ENCODE data around the gene TSKU.
"Not testable (repeated sequence)": the region's sequence is repeated elsewhere in the genome, so short reads cannot be mapped to it uniquely, and the experiment has no call there.

The TSKU gene

DNA sequence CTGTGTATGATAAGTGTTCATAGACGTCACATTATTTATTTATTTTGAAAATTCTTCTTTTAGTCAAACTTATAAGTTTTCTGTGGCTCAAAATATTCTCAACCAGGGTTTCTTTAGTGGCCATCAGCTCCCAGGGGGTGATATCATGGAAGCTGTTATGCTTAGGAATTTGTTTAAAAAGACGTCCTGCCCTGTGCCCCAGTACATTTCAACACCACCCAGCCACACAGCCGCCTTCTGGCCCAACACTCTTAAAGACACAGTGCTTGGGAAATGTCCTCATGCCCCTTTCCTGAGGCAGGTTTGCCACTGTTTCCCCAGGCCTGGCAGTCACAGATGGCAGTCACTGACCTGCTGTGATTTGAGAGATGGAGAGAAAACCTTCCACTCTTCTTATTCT, 19.9 kb downstream of the TSKU start:
- no peak for DNase-seq

- DNase-seq: peak; percentile 48 to 55
Observed at GRCh38 chr11:76803811-76804600, 20.9 kb downstream of the TSKU start.

DNA sequence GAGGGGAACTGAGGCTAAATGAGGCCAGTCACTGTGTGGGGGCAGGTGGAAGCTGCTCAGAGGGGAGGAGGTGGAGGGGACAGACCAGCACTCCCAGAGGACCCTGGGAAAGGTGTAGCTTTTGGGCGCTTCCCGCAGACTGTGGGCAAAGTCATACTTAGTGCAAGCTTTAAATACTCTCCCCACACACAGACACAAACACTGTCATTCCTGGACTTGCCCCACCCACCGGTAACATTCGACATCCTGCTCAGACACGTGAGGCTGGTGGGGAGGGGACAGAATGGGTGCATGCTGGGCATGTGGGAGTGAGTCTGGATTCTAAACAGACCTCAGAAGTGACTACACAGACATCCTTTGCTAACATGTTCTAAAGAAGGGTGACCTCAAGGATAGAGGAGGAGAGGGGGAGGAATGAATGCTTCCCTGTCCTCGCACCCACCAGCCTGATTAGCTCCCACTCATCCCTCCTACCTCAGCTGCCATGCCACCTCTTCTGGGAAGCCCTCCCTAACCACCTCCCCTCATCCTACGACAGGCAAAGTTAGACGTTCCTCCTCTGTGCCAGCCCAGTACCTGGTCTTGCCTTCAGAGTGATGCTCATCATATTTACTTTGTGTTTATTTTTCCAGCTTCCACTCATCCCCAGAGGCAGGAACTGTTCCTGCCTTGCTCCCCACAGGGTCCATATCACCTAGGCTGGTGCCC, 22.2 kb downstream of the TSKU start:
- DNase-seq: no peak

- no peak for DNase-seq
Observed at GRCh38 chr11:76806131-76806530, 23.0 kb downstream of the TSKU start.

DNA sequence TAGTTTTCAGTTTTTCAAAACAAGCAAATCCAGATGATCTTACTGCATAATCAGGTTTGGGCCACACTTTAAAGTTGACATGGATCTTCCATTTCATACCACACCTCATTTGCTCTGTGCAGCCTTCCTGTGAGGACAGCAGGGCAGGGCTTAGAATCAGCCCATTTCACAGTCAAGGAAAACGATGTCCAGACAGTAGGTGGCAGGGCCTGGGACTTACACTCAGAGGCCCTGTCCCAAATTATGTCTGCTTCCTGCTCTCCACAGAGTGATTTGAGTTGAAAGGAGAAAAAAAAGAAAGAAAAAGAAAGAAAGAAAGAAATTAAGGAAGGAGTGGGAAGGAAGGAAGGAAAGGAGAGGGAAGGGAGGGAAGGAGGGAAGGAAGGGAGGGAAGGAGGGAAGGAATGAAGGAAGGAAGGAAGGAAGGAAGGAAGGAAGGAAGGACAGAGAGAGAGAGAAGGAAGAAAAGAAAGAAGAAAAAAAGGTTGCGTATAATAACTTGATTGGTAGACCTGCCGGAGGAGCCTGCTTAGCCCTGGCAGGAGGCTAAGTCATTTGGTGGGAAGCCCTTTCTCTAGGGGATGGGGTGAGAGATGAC, 23.6 kb downstream of the TSKU start:
- DNase-seq: no peak

GRCh38 chr11:76807206-76807875, 24.2 kb downstream of the TSKU start:
- DNase-seq: peak; percentile 56 to 64

GRCh38 chr11:76808171-76808570, 25.0 kb downstream of the TSKU start:
- DNase-seq: no peak

DNA sequence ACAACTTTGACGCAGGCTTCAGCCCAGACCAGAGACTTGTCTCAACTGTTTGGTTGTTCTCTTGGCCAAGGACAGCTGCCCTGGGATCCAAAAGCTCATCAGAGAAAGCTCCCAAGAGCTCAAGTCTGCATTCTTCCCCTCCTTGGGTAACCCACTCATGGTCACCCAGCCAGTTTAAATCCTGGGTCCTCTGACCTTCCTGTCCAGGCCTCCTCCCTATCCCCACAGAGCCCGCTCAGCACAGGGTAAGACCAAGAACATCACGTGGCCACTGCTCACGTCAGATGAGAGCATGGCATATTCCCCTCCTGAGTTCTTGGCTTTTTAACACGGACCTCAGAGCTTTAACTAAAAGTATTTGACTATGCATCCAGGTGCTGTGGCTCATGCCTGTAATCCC, 25.8 kb downstream of the TSKU start:
- DNase-seq: no peak

DNA sequence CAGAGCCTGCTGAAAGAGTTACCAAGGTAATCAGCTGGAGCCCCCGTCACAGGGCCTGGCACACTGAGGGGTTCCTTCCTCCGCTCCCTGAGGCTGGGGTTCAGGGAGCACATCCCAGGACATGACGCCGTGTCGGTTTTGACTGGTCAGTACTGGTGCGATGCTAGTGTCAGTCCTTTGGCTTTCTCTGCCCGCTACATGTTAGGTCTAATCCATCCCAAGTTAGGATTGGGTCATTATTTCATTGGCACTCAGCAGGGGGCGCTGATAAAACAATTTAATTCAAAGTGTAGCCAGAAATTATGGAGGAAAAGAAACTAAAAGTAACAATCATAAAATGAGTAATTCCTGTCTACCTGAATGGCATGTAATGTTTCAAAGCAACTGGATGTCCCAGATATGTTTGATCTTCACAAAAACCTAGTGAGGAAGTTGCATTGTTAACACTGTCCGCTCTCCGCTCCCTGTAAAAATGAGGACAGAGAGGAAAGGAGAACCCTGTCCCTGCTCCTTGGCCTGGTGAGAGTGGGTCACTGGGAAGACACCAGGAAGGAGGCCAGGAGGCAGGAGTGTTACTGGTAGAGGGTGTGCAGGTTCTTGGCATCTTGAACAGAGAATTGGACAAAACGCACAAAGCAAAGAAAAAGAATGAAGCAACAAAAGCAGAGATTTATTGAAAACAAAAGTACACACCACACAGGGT, 27.1 kb downstream of the TSKU start:
- peak in 1 of 2 donors; percentile 30 for DNase-seq

DNA sequence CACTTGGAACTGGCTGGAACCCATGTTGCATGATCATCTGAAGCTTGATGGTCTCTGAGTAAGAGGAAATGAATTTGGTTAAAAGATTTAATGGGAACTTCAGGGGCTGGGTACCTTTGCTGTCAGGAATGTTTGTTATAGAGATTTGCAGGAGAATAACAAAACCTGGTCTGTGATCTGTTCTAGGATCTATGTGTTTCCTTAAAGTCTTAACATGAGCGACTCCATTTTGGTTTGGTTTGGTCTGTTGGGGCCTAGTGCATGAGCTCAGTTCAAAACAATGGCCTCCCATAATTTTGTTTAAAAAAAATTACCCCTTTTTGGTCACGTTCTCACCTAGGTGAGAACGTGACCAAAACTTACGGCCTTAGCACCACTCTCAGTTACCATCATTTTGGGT, 28.1 kb downstream of the TSKU start:
- no peak for DNase-seq

DNA sequence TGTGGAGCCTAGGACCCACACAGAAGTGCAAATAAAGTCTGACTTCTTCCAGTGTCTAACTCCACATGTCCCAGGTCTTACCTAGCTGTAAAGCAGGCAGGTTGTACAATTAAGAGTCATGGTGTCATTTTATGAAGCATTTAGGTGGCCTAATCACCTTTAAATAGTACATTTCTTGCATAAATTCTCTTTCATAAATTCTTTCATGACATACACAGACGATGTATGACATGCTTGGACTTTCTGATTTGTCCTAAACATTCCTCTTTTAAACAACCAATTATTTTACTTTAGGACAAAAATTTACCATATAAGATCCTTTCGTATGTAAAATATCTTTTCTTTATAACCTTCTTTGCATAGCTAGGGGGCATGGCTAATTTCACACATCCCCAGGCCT, 31.3 kb downstream of the TSKU start:
- DNase-seq: no peak

GRCh38 chr11:76815678-76816077, 32.5 kb downstream of the TSKU start:
- DNase-seq: not testable (repeated sequence)

- DNase-seq: no peak
Observed at GRCh38 chr11:76820184-76820566, 37.0 kb downstream of the TSKU start.

DNA sequence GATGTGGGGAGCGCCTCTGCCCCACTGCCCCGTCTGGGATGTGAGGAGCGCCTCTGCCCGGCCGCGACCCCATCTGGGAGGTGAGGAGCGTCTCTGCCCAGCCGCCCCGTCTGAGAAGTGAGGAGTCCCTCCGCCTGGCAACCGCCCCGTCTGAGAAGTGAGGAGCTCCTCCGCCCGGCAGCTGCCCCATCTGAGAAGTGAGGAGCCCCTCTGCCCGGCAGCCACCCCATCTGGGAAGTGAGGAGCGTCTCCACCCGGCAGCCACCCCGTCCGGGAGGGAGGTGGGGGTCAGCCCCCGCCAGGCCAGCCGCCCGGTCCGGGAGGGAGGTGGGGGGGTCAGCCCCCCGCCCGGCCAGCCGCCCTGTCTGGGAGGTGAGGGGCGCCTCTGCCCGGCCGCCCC, 38.2 kb downstream of the TSKU start:
- not testable (repeated sequence) for DNase-seq

- no peak for DNase-seq
Observed at GRCh38 chr11:76822406-76822805, 39.2 kb downstream of the TSKU start.

- DNase-seq: no peak
Observed at GRCh38 chr11:76823481-76824028, 40.4 kb downstream of the TSKU start.

DNA sequence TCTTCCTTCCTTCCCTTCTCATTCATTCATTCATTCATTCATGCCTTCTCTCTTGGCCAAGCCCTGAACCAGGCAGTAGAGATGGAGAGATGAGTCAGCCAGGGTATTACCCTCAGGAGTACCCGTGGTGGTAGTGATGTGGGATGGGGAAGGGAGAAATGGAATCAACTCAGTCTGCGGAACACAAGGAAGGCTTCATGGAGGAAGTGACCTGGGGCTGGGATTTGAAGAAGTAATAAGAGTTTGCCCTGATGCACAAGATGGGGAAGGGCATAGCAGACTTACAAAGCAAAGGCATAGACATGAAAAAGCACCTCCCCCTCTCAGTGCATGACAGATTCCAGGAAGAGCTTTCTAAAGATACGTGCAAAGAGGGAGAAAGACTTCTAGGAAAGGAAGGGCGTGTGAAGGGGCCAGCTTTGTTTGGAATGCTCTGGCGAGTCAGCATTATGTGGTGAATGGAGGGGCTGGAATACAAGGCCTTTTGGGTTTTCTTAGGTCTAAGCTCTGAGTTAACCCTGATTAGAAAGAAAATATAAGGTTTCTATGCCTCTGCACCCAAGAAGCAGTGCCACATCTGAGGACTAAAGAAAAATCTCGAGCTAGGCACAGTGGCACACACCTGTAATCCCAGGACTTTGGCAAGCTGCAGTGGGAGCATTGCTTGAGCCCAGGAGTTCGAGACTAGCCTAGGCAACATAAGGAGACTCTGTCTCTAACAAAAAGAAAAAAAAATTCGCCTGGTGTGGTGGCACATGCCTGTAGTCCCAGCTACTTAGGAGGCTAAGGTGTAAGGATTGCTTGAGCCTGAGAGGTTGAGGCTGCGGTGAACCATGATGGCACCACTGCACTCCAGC, 41.2 kb downstream of the TSKU start:
- DNase-seq: no peak

DNA sequence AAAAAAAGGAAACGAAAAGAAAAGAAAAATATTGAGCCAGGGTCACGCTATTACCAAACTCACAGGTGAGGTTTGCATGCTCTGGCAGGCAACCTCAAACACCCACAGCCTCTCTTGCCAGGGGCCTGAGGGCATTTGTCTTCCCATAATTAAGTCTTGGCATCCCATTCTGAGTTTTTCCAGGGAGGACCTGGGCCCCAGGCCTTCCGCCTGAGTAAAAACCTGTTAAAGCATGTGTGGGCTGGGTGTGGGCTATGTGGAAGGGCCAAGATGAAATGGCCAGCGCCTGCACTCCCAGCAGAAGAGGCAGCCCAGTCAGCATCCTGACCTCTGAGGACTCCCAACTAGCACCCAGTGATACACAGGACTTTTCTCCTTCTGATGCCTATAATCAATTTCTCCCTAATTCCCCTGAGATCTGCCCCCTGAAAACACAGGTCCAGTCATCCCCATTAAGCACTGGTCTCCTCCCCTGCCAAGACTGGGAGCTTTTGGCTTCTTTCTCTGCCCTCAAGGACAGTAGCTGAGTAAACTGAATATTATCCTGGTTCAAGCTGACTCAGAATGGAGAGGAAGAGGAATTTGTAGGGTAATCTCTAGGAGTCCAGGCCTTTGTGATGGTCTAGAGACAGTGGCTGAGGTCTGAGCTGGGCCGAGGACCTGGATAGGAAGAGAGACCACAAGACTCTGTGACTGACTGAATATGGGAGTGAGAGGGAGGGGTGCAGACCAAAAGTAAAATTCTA, 42.0 kb downstream of the TSKU start:
- DNase-seq: no peak

GRCh38 chr11:76825726-76826396, 42.7 kb downstream of the TSKU start:
- DNase-seq: no peak

DNA sequence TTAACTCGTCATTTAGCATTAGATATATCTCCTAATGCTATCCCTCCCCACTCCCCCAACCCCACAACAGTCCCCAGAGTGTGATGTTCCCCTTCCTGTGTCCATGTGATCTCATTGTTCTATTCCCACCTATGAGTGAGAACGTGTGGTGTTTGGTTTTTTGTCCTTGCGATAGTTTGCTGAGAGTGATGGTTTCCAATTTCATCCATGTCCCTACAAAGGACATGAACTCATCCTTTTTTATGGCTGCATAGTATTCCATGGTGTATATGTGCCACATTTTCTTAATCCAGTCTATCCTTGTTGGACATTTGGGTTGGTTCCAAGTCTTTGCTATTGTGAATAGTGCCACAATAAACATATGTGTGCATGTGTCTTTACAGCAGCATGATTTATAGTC, 43.4 kb downstream of the TSKU start:
- not testable (repeated sequence) for DNase-seq

Measured in activated CD4-positive, alpha-beta T cell treated with anti-CD3 and anti-CD28 coated beads for 4 hours (primary cell).